Measurements from ENCODE around the gene MARK3.

The MARK3 gene

DNA sequence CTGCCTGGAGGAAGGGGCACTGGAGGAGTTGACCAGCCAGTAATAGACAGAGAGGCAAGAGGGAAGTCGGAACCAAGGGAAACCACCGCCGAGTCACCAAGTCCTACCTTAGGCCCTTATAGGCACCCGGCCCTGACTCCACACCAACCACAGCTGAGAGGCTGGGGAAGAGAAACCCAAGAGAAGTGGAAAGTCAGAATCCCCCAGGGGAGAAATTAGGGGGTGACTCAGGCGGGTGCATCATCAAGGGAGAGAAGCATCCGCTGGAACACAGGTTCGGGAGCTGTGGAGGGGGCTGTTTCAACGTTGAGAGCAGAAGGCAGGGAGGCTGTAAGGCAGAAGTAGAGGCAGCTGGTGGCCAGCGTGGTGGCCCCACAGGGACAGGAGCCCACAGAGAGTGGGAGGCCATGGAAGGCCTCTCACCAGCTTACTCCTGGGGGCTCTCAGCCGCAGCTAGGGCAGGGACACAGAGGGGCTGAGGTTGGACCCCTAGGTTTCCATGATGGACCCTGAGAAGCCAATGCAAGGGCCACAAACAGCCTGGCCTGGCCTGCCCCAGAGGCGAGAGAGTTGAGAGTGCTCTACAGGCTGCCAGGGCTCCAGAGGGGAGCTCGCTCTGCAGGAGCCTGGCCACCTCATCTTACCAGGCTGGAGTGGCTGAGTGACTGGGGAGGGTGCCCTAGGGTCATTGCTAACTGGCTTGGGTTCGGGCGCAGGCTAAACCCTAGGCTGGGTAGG lies 142.4 kb downstream of the MARK3 start:
- TF ChIP-seq, protein P1, sequence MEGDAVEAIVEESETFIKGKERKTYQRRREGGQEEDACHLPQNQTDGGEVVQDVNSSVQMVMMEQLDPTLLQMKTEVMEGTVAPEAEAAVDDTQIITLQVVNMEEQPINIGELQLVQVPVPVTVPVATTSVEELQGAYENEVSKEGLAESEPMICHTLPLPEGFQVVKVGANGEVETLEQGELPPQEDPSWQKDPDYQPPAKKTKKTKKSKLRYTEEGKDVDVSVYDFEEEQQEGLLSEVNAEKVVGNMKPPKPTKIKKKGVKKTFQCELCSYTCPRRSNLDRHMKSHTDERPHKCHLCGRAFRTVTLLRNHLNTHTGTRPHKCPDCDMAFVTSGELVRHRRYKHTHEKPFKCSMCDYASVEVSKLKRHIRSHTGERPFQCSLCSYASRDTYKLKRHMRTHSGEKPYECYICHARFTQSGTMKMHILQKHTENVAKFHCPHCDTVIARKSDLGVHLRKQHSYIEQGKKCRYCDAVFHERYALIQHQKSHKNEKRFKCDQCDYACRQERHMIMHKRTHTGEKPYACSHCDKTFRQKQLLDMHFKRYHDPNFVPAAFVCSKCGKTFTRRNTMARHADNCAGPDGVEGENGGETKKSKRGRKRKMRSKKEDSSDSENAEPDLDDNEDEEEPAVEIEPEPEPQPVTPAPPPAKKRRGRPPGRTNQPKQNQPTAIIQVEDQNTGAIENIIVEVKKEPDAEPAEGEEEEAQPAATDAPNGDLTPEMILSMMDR (conservative IDR thresholded peaks at IDR 0.05; ENCODE audit: low read depth, low read length), result no peak
- no peak for DNase-seq (ENCODE audit: low read depth)
- H3K4me3 ChIP-seq (ENCODE audit: low read length), result no peak overlapping the region

DNA sequence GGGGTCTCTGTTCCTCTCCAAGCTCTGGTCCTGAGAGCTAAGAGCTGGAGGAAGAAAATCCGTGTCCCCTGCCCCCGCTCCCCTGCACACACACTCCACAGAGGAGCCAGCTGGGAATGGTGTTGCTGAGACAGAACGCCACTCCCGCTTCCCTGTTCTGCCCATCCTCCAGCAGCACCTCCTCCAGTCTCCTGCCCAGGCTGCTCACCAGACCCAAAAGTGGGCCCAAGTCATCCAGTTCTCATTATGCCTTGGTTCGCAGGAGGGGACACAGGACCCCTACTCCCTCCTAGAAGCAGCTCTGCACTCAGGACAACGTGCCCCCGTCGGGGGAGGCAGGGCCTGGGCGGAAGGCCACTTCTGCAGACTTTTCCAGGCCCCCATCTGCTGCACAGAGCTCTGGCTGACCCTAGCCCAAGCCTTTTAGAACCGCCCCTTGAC lies 143.0 kb downstream of the MARK3 start:
- DNase-seq (ENCODE audit: low read depth), result no peak
- TF ChIP-seq, protein P1 (conservative IDR thresholded peaks at IDR 0.05; ENCODE audit: low read depth, low read length), result no peak
- peak overlapping the region; percentile 61 for H3K4me3 ChIP-seq (ENCODE audit: low read length)

DNA sequence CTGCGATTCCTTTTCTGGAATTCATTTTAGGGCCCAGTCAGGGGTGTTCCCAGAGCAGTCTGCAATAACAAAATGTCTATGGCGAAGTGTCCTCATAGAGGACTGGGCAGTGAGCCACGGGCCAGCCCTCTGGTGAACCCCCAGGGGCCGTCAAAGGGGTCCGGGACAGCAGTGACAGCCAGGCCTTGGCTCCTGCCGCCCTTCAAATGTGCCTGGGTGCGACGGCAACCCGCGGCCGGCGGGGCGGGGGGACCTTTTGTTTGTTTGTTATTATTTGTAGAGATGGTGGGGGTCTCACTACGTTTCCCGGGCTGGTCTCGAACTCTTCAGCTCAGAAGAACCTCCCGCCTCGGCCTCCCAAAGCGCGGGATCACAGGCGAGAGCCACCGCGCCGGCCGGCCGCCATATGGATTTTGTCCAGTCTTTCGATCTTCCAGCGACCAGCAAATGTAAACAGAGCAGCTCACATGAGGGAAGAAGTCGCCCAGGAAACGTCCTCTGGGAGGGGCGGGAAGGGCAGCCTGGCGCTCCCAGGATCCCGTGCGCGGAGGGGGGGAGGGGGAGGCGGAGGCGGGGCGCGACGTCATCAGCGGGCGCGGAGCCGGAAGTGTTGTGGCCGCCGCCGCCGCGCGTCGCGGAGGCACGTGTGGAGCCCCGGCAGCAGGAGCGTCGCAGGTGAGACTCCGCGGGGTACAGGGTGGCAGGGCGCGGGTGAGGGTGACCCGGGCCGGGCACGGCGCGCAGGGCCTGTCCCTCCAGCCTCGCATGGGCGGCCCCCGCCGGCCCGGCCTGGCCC lies 143.6 kb downstream of the MARK3 start, which contains the start of gene TRMT61A:
Gene TRMT61A (plus strand): TSS at position 610 of the 796 bp plus-strand sequence. CDS start 783 bp downstream, outside the sequence.
- no peak for DNase-seq (ENCODE audit: low read depth)
- TF ChIP-seq, protein P1 (conservative IDR thresholded peaks at IDR 0.05; ENCODE audit: low read depth, low read length), result no peak
- peak within 1 kb of the TSS; percentile 90 for H3K4me3 ChIP-seq (ENCODE audit: low read length)

DNA sequence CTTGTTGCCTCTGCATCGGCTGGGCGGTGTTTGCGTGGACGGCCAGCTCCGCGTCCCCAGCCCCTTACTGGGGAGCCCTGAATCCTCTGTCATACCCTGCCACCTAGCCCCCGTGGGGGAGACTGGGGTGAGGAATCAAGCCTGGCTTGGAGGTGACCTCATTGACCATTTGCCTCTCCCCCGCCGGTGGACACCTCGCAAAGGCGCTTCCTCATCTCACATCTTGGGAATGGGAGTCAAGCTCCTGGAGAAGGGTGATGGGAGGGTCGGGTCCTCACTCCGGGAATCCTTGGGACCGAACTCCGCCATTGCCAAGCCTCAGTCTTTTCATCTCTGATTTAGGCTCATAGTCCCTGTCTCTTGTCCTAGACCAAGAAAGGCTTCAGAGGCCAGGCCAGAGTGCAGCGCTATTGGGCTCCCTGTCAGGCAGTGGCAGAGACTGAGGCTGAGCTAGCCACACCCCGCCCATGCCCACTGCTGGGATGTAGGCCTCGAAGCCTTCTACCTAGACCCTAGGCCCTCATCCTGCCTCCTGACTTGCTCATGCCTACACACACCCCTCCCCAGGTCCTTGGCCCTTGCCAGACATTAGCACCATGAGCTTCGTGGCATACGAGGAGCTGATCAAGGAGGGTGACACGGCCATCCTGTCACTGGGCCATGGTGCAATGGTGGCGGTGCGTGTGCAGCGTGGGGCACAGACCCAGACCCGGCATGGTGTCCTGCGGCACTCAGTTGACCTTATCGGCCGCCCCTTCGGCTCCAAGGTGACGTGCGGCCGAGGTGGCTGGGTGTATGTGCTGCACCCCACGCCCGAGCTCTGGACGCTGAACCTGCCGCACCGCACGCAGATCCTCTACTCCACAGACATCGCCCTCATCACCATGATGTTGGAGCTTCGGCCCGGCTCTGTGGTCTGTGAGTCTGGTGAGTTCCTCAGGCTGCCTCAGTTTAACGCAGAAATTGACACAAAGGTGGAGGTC lies 144.5 kb downstream of the MARK3 start:
- DNase-seq (ENCODE audit: low read depth), result no peak
- TF ChIP-seq, protein P1 (conservative IDR thresholded peaks at IDR 0.05; ENCODE audit: low read depth, low read length), result no peak
- peak overlapping the region; percentile 90 for H3K4me3 ChIP-seq (ENCODE audit: low read length)

DNA sequence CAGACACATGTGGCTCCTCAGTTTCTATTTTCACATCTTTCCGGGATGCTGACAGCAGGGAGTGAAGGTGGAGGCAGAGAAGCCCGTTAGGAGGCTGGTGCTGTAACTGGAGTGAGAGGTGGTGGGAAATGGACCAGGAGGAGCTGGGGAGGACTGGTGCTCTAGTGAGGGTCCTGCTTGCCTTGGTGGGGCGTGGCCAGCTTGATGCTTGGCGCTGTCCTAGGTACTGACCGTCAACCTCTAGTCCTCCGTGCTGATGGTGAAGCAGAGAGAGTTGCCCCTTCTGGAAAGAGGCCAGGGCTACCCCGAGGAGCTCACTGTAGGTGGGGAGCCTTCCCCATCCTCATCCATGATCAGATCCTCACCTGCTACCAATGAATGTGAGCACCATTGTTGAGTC lies 145.2 kb downstream of the MARK3 start:
- peak overlapping the region; percentile 90 for H3K4me3 ChIP-seq (ENCODE audit: low read length)
- no peak for DNase-seq (ENCODE audit: low read depth)

DNA sequence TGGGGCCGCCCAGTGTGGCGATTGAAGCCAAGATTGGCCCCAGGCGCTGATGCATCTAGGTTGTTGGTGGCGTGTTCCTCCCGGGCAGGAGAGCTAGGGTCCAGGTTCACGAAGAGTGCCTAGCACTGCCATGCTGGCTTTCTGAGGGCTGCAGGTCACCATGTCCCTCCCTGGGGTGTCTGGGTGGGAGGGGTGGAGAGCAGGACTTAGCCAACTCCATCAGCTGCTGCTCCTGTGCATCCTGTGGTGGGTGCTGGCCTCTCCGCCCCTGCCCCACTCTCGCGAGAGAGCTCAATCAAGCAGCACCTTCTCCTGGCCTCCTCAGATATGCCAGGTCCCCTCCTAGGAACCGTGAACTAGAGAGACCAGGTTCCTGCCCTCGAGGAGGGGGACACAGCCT lies 145.6 kb downstream of the MARK3 start:
- H3K4me3 ChIP-seq (ENCODE audit: low read length), result no peak overlapping the region
- TF ChIP-seq, protein P1 (conservative IDR thresholded peaks at IDR 0.05; ENCODE audit: low read depth, low read length), result no peak
- DNase-seq (ENCODE audit: low read depth), result no peak

More for the DNA sequence above, 145.2 kb downstream of the MARK3 start:
- TF ChIP-seq, protein P1 (conservative IDR thresholded peaks at IDR 0.05; ENCODE audit: low read depth, low read length), result no peak
